LNCAP (cell line): ENCODE measurements around the gene CCDC154.

Source experiments
- TF ChIP-seq, protein P1 (sequence below): fragments of 450-650 bp; IDR thresholded peaks from 2 replicates; pipeline ENCODE4 v1.5.1; 2017; ENCODE audit warnings: mild to moderate bottlenecking

CCDC154 gene, protein sequence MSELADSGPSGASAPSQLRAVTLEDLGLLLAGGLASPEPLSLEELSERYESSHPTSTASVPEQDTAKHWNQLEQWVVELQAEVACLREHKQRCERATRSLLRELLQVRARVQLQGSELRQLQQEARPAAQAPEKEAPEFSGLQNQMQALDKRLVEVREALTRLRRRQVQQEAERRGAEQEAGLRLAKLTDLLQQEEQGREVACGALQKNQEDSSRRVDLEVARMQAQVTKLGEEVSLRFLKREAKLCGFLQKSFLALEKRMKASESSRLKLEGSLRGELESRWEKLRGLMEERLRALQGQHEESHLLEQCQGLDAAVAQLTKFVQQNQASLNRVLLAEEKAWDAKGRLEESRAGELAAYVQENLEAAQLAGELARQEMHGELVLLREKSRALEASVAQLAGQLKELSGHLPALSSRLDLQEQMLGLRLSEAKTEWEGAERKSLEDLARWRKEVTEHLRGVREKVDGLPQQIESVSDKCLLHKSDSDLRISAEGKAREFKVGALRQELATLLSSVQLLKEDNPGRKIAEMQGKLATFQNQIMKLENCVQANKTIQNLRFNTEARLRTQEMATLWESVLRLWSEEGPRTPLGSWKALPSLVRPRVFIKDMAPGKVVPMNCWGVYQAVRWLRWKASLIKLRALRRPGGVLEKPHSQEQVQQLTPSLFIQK

GRCh38 chr16:1443980-1444729 is at the start of gene CCDC154:
TSS of gene CCDC154 (minus strand) at chr16:1444556. CDS start at chr16:1444322, 234 bp downstream.
- TF ChIP-seq, protein P1, sequence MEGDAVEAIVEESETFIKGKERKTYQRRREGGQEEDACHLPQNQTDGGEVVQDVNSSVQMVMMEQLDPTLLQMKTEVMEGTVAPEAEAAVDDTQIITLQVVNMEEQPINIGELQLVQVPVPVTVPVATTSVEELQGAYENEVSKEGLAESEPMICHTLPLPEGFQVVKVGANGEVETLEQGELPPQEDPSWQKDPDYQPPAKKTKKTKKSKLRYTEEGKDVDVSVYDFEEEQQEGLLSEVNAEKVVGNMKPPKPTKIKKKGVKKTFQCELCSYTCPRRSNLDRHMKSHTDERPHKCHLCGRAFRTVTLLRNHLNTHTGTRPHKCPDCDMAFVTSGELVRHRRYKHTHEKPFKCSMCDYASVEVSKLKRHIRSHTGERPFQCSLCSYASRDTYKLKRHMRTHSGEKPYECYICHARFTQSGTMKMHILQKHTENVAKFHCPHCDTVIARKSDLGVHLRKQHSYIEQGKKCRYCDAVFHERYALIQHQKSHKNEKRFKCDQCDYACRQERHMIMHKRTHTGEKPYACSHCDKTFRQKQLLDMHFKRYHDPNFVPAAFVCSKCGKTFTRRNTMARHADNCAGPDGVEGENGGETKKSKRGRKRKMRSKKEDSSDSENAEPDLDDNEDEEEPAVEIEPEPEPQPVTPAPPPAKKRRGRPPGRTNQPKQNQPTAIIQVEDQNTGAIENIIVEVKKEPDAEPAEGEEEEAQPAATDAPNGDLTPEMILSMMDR: no peak

- TF ChIP-seq, protein P1: no peak
Observed at GRCh38 chr16:1493746-1494094, 49.4 kb upstream of the CCDC154 start.

DNA sequence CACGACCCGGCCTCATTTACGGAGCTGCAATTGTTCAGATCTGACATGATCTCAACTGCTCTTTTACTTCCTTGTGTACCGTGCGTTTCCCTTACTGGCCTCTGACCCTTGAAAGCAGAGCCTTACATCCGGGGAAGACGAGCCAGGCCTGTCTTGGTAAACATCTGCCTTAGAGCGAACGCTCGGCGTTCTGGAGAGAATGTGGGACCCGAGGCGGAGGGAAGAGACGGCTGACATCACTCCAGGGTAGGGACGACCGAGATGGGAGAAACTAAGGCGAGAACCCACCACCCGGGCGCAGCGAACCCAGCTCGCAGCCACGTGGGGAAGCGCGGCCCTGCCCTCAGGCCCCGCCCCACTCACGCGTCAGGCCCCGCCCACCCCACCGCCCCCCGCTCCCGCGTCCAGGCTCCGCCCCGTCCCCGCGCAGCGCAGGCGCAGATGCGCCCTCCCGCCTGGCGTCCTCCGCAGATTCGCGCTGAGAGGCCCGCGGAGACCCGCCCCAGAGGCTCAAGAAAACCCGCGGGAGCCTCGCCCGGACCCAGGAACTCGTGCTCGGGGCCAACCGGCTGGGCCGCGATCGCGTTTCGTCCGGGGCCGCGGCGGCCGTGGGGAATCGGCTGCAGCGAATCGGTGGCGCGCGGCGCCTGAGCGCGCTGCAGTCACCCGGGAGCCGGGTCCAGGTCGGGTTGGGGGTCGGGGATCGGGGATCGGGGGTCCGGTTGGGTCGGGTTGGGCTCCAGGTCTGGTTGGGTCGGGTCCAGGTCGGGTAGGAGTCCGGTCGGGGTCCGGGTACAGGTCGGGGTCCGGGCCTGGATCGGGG is 48.8 kb upstream of the CCDC154 start, which contains the start of gene TELO2:
Gene TELO2 (plus strand): TSS at position 438 of the 823 bp plus-strand sequence. CDS start 922 bp downstream, outside the sequence.
- TF ChIP-seq, protein P1: no peak

- TF ChIP-seq, protein P1: no peak
Observed at GRCh38 chr16:1492082-1492922, 47.9 kb upstream of the CCDC154 start.

GRCh38 chr16:1491327-1491726 is 47.0 kb upstream of the CCDC154 start:
- TF ChIP-seq, protein P1: no peak

- TF ChIP-seq, protein P1: no peak
Observed at GRCh38 chr16:1489077-1489476, 44.7 kb upstream of the CCDC154 start.
